ENCODE data around the gene NBAS. TPM values are rescaled to one million over a fixed set of nuclear protein-coding genes. Genes with fewer than 3 reads are reported as not detected.

The NBAS gene
- total and polyA plus RNA-seq, 2 experiments from 2014 or later: 21.2 to 51.8 TPM

GRCh38 chr2:15126373-15126772 lies 434.8 kb downstream of the NBAS start:
- 23 to 50% methylated on average over 1 of the region's 1 CpG for WGBS, 2 experiments (ENCODE audit: low coverage in 1 of 2, low lambda C conversion rate in 2 of 2, missing lambda C conversion rate in 2 of 2)
- Histone ChIP-seq H3K9me3 (ENCODE audit: low read depth) (no peaks in the 10 kb centered on the region), H4K20me1 (ENCODE audit: insufficient read depth) (no peaks in the 10 kb centered on the region), H3K9ac (no peak overlapping the region), H3K9me2 (ENCODE audit: insufficient read depth) (no peaks in the 10 kb centered on the region), H3K27me3 (replicated peaks; ENCODE audit: insufficient read depth) (no peaks in the 10 kb centered on the region), H3F3A (ENCODE audit: insufficient read depth) (no peaks in the 10 kb centered on the region), H3K79me2 (ENCODE audit: insufficient read depth) (no peaks in the 10 kb centered on the region), H3K27ac (no peak overlapping the region), H3K4me3 (no peak overlapping the region), H3K4me2 (ENCODE audit: unreplicated experiment) (no peak overlapping the region), H2AFZ (no peak overlapping the region), H3K4me1 (ENCODE audit: insufficient read depth) (no peaks in the 10 kb centered on the region), H3K36me3 (ENCODE audit: low read depth) (no peaks in the 10 kb centered on the region)
- in situ Hi-C loops (cut with MboI): no loop called here
- DNase-seq: no peak
- TF ChIP-seq EZH2phosphoT487 (IDR thresholded peaks at IDR 0.05; ENCODE audit: insufficient read depth, low read depth) (no peak), EZH2 (IDR thresholded peaks at IDR 0.05; ENCODE audit: insufficient read depth, poor library complexity, severe bottlenecking) (no peak)

- no peaks in the 10 kb centered on the region for H3K9me2 ChIP-seq (ENCODE audit: insufficient read depth)
- no peaks in the 10 kb centered on the region for H3F3A ChIP-seq (ENCODE audit: insufficient read depth)
- no peaks in the 10 kb centered on the region for H3K27me3 ChIP-seq (replicated peaks; ENCODE audit: insufficient read depth)
- no peak overlapping the region for H2AFZ ChIP-seq
- WGBS, 2 experiments (ENCODE audit: low coverage in 1 of 2, low lambda C conversion rate in 2 of 2, missing lambda C conversion rate in 2 of 2): 5 to 14% methylated on average over 2 of the region's 2 CpGs
- no peak overlapping the region for H3K9ac ChIP-seq
- no peaks in the 10 kb centered on the region for H3K4me1 ChIP-seq (ENCODE audit: insufficient read depth)
- H3K27ac ChIP-seq: no peak overlapping the region
- H3K79me2 ChIP-seq (ENCODE audit: insufficient read depth): no peaks in the 10 kb centered on the region
- no peaks in the 10 kb centered on the region for H3K36me3 ChIP-seq (ENCODE audit: low read depth)
- in situ Hi-C loops (cut with MboI): no loop called here
- H3K4me3 ChIP-seq: no peak overlapping the region
- TF ChIP-seq EZH2 (IDR thresholded peaks at IDR 0.05; ENCODE audit: insufficient read depth, poor library complexity, severe bottlenecking) (no peak), EZH2phosphoT487 (IDR thresholded peaks at IDR 0.05; ENCODE audit: insufficient read depth, low read depth) (no peak)
- H4K20me1 ChIP-seq (ENCODE audit: insufficient read depth): no peaks in the 10 kb centered on the region
- no peaks in the 10 kb centered on the region for H3K9me3 ChIP-seq (ENCODE audit: low read depth)
- DNase-seq: peak; percentile 41
- H3K4me2 ChIP-seq (ENCODE audit: unreplicated experiment): no peak overlapping the region
Observed at GRCh38 chr2:15122915-15123314, 438.2 kb downstream of the NBAS start.

GRCh38 chr2:15120631-15121030 lies 440.5 kb downstream of the NBAS start:
- Histone ChIP-seq H3K79me2 (ENCODE audit: insufficient read depth) (no peaks in the 10 kb centered on the region), H2AFZ (no peak overlapping the region), H3K4me1 (ENCODE audit: insufficient read depth) (no peaks in the 10 kb centered on the region), H3K27me3 (replicated peaks; ENCODE audit: insufficient read depth) (no peaks in the 10 kb centered on the region), H3K36me3 (ENCODE audit: low read depth) (no peaks in the 10 kb centered on the region), H3K9me2 (ENCODE audit: insufficient read depth) (no peaks in the 10 kb centered on the region), H3F3A (ENCODE audit: insufficient read depth) (no peaks in the 10 kb centered on the region), H3K9me3 (ENCODE audit: low read depth) (no peaks in the 10 kb centered on the region), H3K9ac (no peak overlapping the region), H4K20me1 (ENCODE audit: insufficient read depth) (no peaks in the 10 kb centered on the region), H3K4me3 (no peak overlapping the region), H3K4me2 (ENCODE audit: unreplicated experiment) (no peak overlapping the region), H3K27ac (no peak overlapping the region)
- TF ChIP-seq EZH2 (IDR thresholded peaks at IDR 0.05; ENCODE audit: insufficient read depth, poor library complexity, severe bottlenecking) (no peak), EZH2phosphoT487 (IDR thresholded peaks at IDR 0.05; ENCODE audit: insufficient read depth, low read depth) (no peak)
- in situ Hi-C loops (cut with MboI): no loop called here
- WGBS, 2 experiments (ENCODE audit: low coverage in 1 of 2, low lambda C conversion rate in 2 of 2, missing lambda C conversion rate in 2 of 2): 36 to 50% methylated on average over 6 of the region's 6 CpGs
- no peak for DNase-seq

- no peaks in the 10 kb centered on the region for H3F3A ChIP-seq (ENCODE audit: insufficient read depth)
- H3K9me3 ChIP-seq (ENCODE audit: low read depth): no peaks in the 10 kb centered on the region
- H3K4me1 ChIP-seq (ENCODE audit: insufficient read depth): no peaks in the 10 kb centered on the region
- H3K9me2 ChIP-seq (ENCODE audit: insufficient read depth): no peaks in the 10 kb centered on the region
- H3K4me3 ChIP-seq: no peak overlapping the region
- no peaks in the 10 kb centered on the region for H4K20me1 ChIP-seq (ENCODE audit: insufficient read depth)
- in situ Hi-C loops (cut with MboI): no loop called here
- DNase-seq: no peak
- no peaks in the 10 kb centered on the region for H3K27me3 ChIP-seq (replicated peaks; ENCODE audit: insufficient read depth)
- no peak overlapping the region for H2AFZ ChIP-seq
- TF ChIP-seq EZH2 (IDR thresholded peaks at IDR 0.05; ENCODE audit: insufficient read depth, poor library complexity, severe bottlenecking) (no peak), EZH2phosphoT487 (IDR thresholded peaks at IDR 0.05; ENCODE audit: insufficient read depth, low read depth) (no peak)
- no peak overlapping the region for H3K4me2 ChIP-seq (ENCODE audit: unreplicated experiment)
- H3K79me2 ChIP-seq (ENCODE audit: insufficient read depth): no peaks in the 10 kb centered on the region
- H3K36me3 ChIP-seq (ENCODE audit: low read depth): no peaks in the 10 kb centered on the region
- H3K27ac ChIP-seq: no peak overlapping the region
- no peak overlapping the region for H3K9ac ChIP-seq
- WGBS, 2 experiments (ENCODE audit: low coverage in 1 of 2, low lambda C conversion rate in 2 of 2, missing lambda C conversion rate in 2 of 2): 30 to 41% methylated on average over 4 of the region's 4 CpGs
Observed at GRCh38 chr2:15119722-15120175, 441.4 kb downstream of the NBAS start.

Measured in GM23248 (cell line).